Measurements from ENCODE around the gene TMEM108. TPM values are rescaled to one million over a fixed set of nuclear protein-coding genes. Genes with fewer than 3 reads are reported as not detected.
A peak's percentile ranks its signal among the peaks of the same experiment; 100 is the strongest.

Gene TMEM108
- polyA plus RNA-seq, 1 of the 3 experiments (the other 2 are of a cell fraction), result 8.6 TPM

- Histone ChIP-seq H3K4me3 (ENCODE audit: low read depth in 2 of 2, low read length in 1 of 2) (no peak overlapping the region), H3K4me2 (peak overlapping the region; percentile 13; the same call in 1 of the 2 replicates), H3K36me3 (replicated peaks in 1 of 2; ENCODE audit: control insufficient read depth in 1 of 2, insufficient read depth in 2 of 2, low read length in 1 of 2) (no peaks in the 10 kb centered on the region), H3K9me2 (no peaks in the 10 kb centered on the region), H3K79me2 (ENCODE audit: insufficient read depth) (no peaks in the 10 kb centered on the region), H3K4me1 (ENCODE audit: control insufficient read depth in 1 of 2, insufficient read depth in 2 of 2, low read depth in 1 of 2, low read length in 1 of 2) (peaks cover 4 to 53% of the 10 kb centered on the region in 2 experiments; a peak in 2 of 4 replicates), H4K20me1 (ENCODE audit: insufficient read depth) (no peaks in the 10 kb centered on the region), H2AFZ (ENCODE audit: low read depth) (no peak overlapping the region), H3F3A (replicated peaks; ENCODE audit: insufficient read depth) (peaks cover 4% of the 10 kb centered on the region), H3K27me3 (ENCODE audit: insufficient read depth) (no peaks in the 10 kb centered on the region), H3K27ac (ENCODE audit: low read depth in 2 of 2, low read length in 1 of 2) (peak overlapping the region; percentile 58 to 97; a peak in 3 of 4 replicates), H3K9me3 (no peaks in the 10 kb centered on the region), H3K9ac (no peak overlapping the region)
- peak; percentile 35 for DNase-seq
- CTCF ChIA-PET, result interaction anchor here (1.5 to 3.6 kb wide), 3 partner anchors 19 to 534 kb away, joined by 3 to 15 read pairs (median 11); no protein-coding TSS in a partner anchor
- WGBS (ENCODE audit: low lambda C conversion rate), result 10% methylated on average over 3 of the region's 3 CpGs
- POLR2A ChIA-PET, result no interaction called here
- no peak for TF ChIP-seq ELF1 (IDR thresholded peaks at IDR 0.05)
- no peak for TF ChIP-seq CTCF (IDR thresholded peaks at IDR 0.05)
- TF ChIP-seq MXI1 (IDR thresholded peaks at IDR 0.05; ENCODE audit: low read depth, low read length), result no peak
- no peak for TF ChIP-seq SIN3A (IDR thresholded peaks at IDR 0.05; ENCODE audit: borderline replicate concordance, low read depth, low read length)
- TF ChIP-seq IRF3 (IDR thresholded peaks at IDR 0.05; ENCODE audit: low read depth, low read length), result no peak
- TF ChIP-seq PBX3 (IDR thresholded peaks at IDR 0.05), result peak; percentile 91
- TF ChIP-seq USF2 (IDR thresholded peaks at IDR 0.05; ENCODE audit: borderline replicate concordance, low read depth, low read length), result no peak
- TF ChIP-seq MEF2A (IDR thresholded peaks at IDR 0.05; ENCODE audit: borderline replicate concordance, low read depth), result no peak
- peak; percentile 18; the same call in 1 of the 2 replicates for TF ChIP-seq FOSL2 (IDR thresholded peaks at IDR 0.05; ENCODE audit: borderline replicate concordance, low read depth)
- TF ChIP-seq EP300 (IDR thresholded peaks at IDR 0.05; ENCODE audit: borderline replicate concordance in 1 of 2, low read depth in 1 of 2, low read length in 1 of 2), result peak; percentile 79 to 92
- no peak for TF ChIP-seq RFX5 (IDR thresholded peaks at IDR 0.05; ENCODE audit: low read length)
- peak; percentile 69 for TF ChIP-seq GATA2 (CRISPR knock-in tag; IDR thresholded peaks at IDR 0.05)
- TF ChIP-seq USF1 (IDR thresholded peaks at IDR 0.05; ENCODE audit: borderline replicate concordance, low read depth), result no peak
- no peak for TF ChIP-seq SMC3 (IDR thresholded peaks at IDR 0.05; ENCODE audit: low read depth, low read length)
- TF ChIP-seq TCF12 (IDR thresholded peaks at IDR 0.05), result peak; percentile 98
- TF ChIP-seq REST (IDR thresholded peaks at IDR 0.05; ENCODE audit: low read depth, low read length), result no peak
- peak; percentile 72; the same call in 1 of the 2 replicates for TF ChIP-seq RCOR1 (IDR thresholded peaks at IDR 0.05; ENCODE audit: low read length)
- TF ChIP-seq CHD2 (IDR thresholded peaks at IDR 0.05; ENCODE audit: low read length, partially characterized antibody), result peak; percentile 62
- TF ChIP-seq TEAD4 (IDR thresholded peaks at IDR 0.05; ENCODE audit: borderline replicate concordance, insufficient read depth), result peak; percentile 51; the same call in 1 of the 2 replicates
- no peak for TF ChIP-seq ZBTB33 (IDR thresholded peaks at IDR 0.05; ENCODE audit: borderline replicate concordance, low read depth)
- no peak for TF ChIP-seq TAF1 (IDR thresholded peaks at IDR 0.05; ENCODE audit: borderline replicate concordance, low read depth, low read length)
These were observed 226.7 kb downstream of the TMEM108 start for GRCh38 chr3:133264920-133265319.

All from SK-N-SH (cell line).